Naive thymus-derived CD8-positive, alpha-beta T cell (primary cell): ENCODE measurements around the gene NID2. TPM values are rescaled to one million over a fixed set of nuclear protein-coding genes. Genes with fewer than 3 reads are reported as not detected.

Source experiments
- ATAC-seq, 2 donors: fragments of 150-1000 bp; cut with Tn5 transposase in 1 of 2; sonication (Bioruptor Pico), chemical (Tn5 transposase) in 1 of 2; 1 replicate in 1 of 2; 2 replicates in 1 of 2; pipeline ENCODE4 v1.10.0; 2021; ENCODE audit warnings: mild to moderate bottlenecking in 2 of 2, moderate library complexity in 2 of 2
- POLR2A ChIA-PET: fragments of 350-600 bp; sonication (Branson Sonifier 250); formaldehyde crosslinking; loops from one replicate; lab custom pipeline; 2021; ENCODE audit warnings: antibody characterized with exemption; lab: Charles Lee
- DNase-seq, 10 donors: peaks; one replicate each; pipeline versions ENCODE4 v3.0.0 to v3.0.0-alpha.2; 2020 to 2022
- H3K27ac Mint-ChIP-seq, 10 donors: one replicate each; pipeline ENCODE4 v1.8.0; 2020 to 2022; ENCODE audit warnings: mild to moderate bottlenecking in 10 of 10, mixed read lengths in 10 of 10, moderate library complexity in 4 of 10, inconsistent platforms in 1 of 10
- H3K27me3 Mint-ChIP-seq, 5 donors: one replicate each; pipeline ENCODE4 v1.8.0; 2021 to 2022; ENCODE audit warnings: mixed read lengths in 5 of 5
- H3K36me3 Mint-ChIP-seq, 3 donors: one replicate each; pipeline ENCODE4 v1.8.0; 2020 to 2022; ENCODE audit warnings: mixed read lengths in 3 of 3, mild to moderate bottlenecking in 2 of 3, inconsistent platforms in 1 of 3
- H3K4me1 Mint-ChIP-seq, 4 donors: one replicate each; pipeline ENCODE4 v1.8.0; 2021 to 2022; ENCODE audit warnings: mixed read lengths in 4 of 4
- H3K4me3 Mint-ChIP-seq, 10 donors: one replicate each; pipeline ENCODE4 v1.8.0; 2020 to 2022; ENCODE audit warnings: mild to moderate bottlenecking in 10 of 10, mixed read lengths in 10 of 10, moderate library complexity in 6 of 10, inconsistent platforms in 1 of 10
- H3K9me3 Mint-ChIP-seq, 9 donors: one replicate each; pipeline ENCODE4 v1.8.0; 2020 to 2022; ENCODE audit warnings: mixed read lengths in 9 of 9, mild to moderate bottlenecking in 3 of 9, inconsistent platforms in 1 of 9, moderate library complexity in 1 of 9
- polyA plus RNA-seq, 3 donors: library from polyadenylated mRNA; unstranded; fragments of 300-500 nt; fragmentation: Illumina TruSeq; gene quantifications; one replicate each; pipeline ENCODE4 v1.2.3, GENCODE V29; 2021
- total RNA-seq, 8 experiments: library from RNA in 2 of 8; stranded (reverse) in 2 of 8; gene quantifications; one replicate each; pipeline ENCODE4 v1.2.3 and lab custom pipeline; 2021 to 2026

Gene NID2
- total and polyA plus RNA-seq, 5 experiments from 2014 or later, result 0.22 to 0.98 (median 0.62) TPM; not detected in 2

- POLR2A ChIA-PET, result no interaction called here
- Mint-ChIP-seq H3K36me3 (no peaks in the 10 kb centered on the region), H3K9me3 (no peaks in the 10 kb centered on the region), H3K4me1 (peaks cover 5 to 7% (median 6%) of the 10 kb centered on the region in 4 donors), H3K4me3 (no peak overlapping the region), H3K27me3 (peaks cover 13 to 40% (median 19%) of the 10 kb centered on the region in 5 donors), H3K27ac (no peak overlapping the region)
- ATAC-seq (no peak), DNase-seq (no peak)
Measured at GRCh38 chr14:52063052-52063462, 5.8 kb downstream of the NID2 start.

DNA sequence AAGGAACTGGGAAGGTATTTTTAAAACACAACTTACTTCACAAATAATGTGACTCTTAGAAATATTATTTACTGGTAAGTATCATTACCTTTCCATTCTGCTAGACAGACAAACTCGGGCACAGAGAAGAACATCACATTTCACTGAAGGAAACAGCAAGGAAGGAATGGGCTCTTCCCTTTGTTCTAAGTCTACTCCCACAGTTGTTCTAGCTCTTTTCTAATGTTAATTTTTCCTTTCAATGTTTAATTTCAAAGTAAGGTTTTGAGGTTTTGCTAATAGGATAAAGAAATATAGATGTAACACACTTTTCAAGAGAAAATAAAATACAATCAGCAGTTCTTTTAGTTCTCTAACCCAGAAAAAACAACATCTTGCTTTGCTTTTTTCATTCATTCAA, 7.0 kb downstream of the NID2 start:
- Mint-ChIP-seq H3K9me3 (no peaks in the 10 kb centered on the region), H3K36me3 (no peaks in the 10 kb centered on the region), H3K4me3 (no peak overlapping the region), H3K4me1 (no peaks in the 10 kb centered on the region), H3K27ac (no peak overlapping the region), H3K27me3 (peaks cover 5 to 28% (median 11%) of the 10 kb centered on the region in 5 donors)
- ATAC-seq (no peak), DNase-seq (no peak)
- POLR2A ChIA-PET, result no interaction called here

- DNase-seq (no peak), ATAC-seq (no peak)
- H3K9me3 Mint-ChIP-seq, result no peaks in the 10 kb centered on the region
- peaks cover 0 to 23% (median 8%) of the 10 kb centered on the region in 5 donors for H3K27me3 Mint-ChIP-seq
- H3K4me1 Mint-ChIP-seq, result no peaks in the 10 kb centered on the region
- no peak overlapping the region for H3K4me3 Mint-ChIP-seq
- POLR2A ChIA-PET, result no interaction called here
- no peaks in the 10 kb centered on the region for H3K36me3 Mint-ChIP-seq
- H3K27ac Mint-ChIP-seq, result no peak overlapping the region
Measured at GRCh38 chr14:52061390-52061789, 7.5 kb downstream of the NID2 start.

DNA sequence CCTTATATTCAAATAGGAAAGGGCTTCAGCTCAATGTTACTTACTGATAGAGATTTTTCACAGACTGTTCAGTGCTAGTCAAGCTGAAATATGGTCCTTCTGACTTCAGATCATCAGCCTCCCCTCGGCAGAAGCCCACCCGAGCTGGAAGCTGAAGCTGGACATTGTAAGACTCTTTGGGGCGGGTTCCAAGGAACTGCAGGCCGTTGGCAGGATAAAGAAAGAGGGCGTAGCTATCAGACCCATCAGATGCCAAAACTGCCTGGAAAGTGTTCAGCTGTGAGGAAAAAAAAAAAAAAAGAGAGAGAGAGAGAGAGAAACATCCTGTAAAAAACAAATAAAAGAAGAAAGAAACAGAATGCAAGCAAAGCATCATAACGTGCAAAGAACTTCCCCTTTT, 8.8 kb downstream of the NID2 start:
- DNase-seq (no peak), ATAC-seq (no peak)
- H3K27ac Mint-ChIP-seq, result no peak overlapping the region
- H3K9me3 Mint-ChIP-seq, result no peaks in the 10 kb centered on the region
- H3K4me3 Mint-ChIP-seq, result no peak overlapping the region
- POLR2A ChIA-PET, result no interaction called here
- H3K36me3 Mint-ChIP-seq, result no peaks in the 10 kb centered on the region
- H3K4me1 Mint-ChIP-seq, result no peaks in the 10 kb centered on the region
- H3K27me3 Mint-ChIP-seq, result peaks cover 0 to 19% (median 8%) of the 10 kb centered on the region in 5 donors

- ATAC-seq, result no peak
Measured at GRCh38 chr14:52059649-52060048, 9.2 kb downstream of the NID2 start.

GRCh38 chr14:52058341-52058740, 10.5 kb downstream of the NID2 start:
- no peak overlapping the region for H3K4me3 Mint-ChIP-seq
- ATAC-seq (no peak), DNase-seq (no peak)
- H3K27me3 Mint-ChIP-seq, result peaks cover 2 to 19% (median 4%) of the 10 kb centered on the region in 5 donors
- H3K9me3 Mint-ChIP-seq, result no peaks in the 10 kb centered on the region
- no peaks in the 10 kb centered on the region for H3K36me3 Mint-ChIP-seq
- no peaks in the 10 kb centered on the region for H3K4me1 Mint-ChIP-seq
- POLR2A ChIA-PET, result no interaction called here
- no peak overlapping the region for H3K27ac Mint-ChIP-seq

More at GRCh38 chr14:52059649-52060048, 9.2 kb downstream of the NID2 start:
- Mint-ChIP-seq H3K27ac (no peak overlapping the region), H3K4me1 (no peaks in the 10 kb centered on the region), H3K36me3 (no peaks in the 10 kb centered on the region), H3K9me3 (no peaks in the 10 kb centered on the region), H3K27me3 (peaks cover 0 to 19% (median 4%) of the 10 kb centered on the region in 5 donors), H3K4me3 (no peak overlapping the region)
- no peak for DNase-seq
- POLR2A ChIA-PET, result no interaction called here

DNA sequence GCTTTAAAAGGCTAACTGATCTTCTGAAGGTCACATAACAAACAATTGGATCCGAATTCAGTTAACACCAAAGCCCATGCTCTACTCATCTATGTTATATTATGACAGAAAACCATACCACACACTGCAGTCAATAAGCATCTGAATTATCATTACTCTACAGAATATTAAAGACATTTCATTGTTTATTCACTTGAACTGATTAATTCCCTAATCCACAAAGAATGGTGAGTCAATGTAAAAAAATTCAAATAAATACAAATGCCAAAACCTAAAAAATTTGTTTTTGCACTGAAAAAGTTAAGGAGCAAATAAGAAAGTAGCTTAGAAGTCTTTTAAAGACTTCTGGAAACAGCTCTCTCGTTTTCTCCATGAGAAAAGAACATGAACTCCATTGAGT, 13.7 kb downstream of the NID2 start:
- Mint-ChIP-seq H3K9me3 (no peaks in the 10 kb centered on the region), H3K27me3 (peaks cover 1 to 8% (median 3%) of the 10 kb centered on the region in 5 donors)

DNA sequence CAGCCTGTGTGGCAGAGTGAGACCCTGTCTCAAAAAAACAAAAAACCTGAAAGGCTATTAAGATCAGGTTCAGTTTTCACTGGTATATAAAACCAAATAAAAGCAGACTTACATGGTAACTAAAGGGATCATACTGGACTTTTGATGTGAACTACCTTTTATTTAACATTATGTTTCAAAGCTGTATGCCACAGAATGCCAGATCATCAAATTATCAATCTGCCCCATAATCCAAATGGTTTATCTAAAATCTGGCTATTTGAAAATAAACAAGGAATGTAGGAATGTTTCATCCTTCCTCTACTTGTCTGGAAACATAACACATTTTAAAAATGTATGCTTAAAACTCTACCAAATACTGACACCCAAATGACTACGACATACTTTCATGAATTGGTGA, 14.2 kb downstream of the NID2 start:
- DNase-seq (no peak), ATAC-seq (no peak)
- Mint-ChIP-seq H3K27ac (no peak overlapping the region), H3K36me3 (no peaks in the 10 kb centered on the region), H3K4me3 (no peak overlapping the region), H3K27me3 (peaks cover 0 to 8% (median 2%) of the 10 kb centered on the region in 5 donors), H3K4me1 (peaks cover 0 to 2% (median 0%) of the 10 kb centered on the region in 4 donors), H3K9me3 (no peaks in the 10 kb centered on the region)
- POLR2A ChIA-PET, result no interaction called here

More for the DNA sequence above, 13.7 kb downstream of the NID2 start:
- H3K4me1 Mint-ChIP-seq, result peaks cover 0 to 2% (median 0%) of the 10 kb centered on the region in 4 donors
- DNase-seq, result no peak
- H3K4me3 Mint-ChIP-seq, result no peak overlapping the region
- H3K27ac Mint-ChIP-seq, result no peak overlapping the region
- no peaks in the 10 kb centered on the region for H3K36me3 Mint-ChIP-seq
- POLR2A ChIA-PET, result no interaction called here
- ATAC-seq, result no peak

GRCh38 chr14:52053044-52053443, 15.8 kb downstream of the NID2 start:
- Mint-ChIP-seq H3K4me3 (no peak overlapping the region), H3K27ac (no peak overlapping the region), H3K4me1 (peaks cover 0 to 2% (median 0%) of the 10 kb centered on the region in 4 donors), H3K27me3 (peaks cover 0 to 4% (median 2%) of the 10 kb centered on the region in 5 donors), H3K9me3 (no peaks in the 10 kb centered on the region), H3K36me3 (no peaks in the 10 kb centered on the region)
- POLR2A ChIA-PET, result no interaction called here
- ATAC-seq, result no peak
- no peak for DNase-seq

DNA sequence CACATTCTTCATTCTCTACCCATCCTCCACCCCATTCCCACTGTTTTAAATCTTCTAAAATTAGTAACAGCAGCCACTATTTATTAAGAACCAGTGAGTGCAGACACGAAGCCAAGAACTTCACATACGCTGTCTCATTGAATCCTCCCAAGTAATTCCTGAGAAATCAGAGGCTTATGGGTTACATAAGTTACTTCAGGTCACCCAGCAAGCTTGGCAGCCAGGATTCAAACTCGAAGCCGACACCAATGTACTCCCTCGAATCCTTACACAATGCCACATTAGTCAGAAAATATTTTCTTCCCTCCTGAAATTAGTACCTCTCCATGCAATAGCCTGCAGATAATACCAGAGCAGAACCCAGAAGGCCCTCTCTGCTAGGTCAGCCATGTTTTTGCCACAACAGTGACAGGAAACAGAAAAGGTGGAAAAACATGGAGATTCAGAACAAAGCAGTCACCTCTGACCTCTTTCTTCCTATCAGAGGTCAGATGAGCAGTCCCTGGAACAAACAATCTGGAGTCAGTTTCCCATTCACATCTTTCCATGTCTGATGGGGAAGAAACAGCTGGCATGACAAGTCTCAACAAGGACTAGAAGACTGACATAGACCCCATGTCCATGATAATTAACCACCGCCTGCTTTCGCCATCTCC, 16.4 kb downstream of the NID2 start:
- Mint-ChIP-seq H3K4me3 (no peak overlapping the region), H3K27me3 (peaks cover 0 to 4% (median 2%) of the 10 kb centered on the region in 5 donors), H3K36me3 (no peaks in the 10 kb centered on the region), H3K27ac (no peak overlapping the region), H3K4me1 (peaks cover 0 to 3% (median 0%) of the 10 kb centered on the region in 4 donors), H3K9me3 (no peaks in the 10 kb centered on the region)
- POLR2A ChIA-PET, result no interaction called here
- ATAC-seq (no peak), DNase-seq (no peak)

DNA sequence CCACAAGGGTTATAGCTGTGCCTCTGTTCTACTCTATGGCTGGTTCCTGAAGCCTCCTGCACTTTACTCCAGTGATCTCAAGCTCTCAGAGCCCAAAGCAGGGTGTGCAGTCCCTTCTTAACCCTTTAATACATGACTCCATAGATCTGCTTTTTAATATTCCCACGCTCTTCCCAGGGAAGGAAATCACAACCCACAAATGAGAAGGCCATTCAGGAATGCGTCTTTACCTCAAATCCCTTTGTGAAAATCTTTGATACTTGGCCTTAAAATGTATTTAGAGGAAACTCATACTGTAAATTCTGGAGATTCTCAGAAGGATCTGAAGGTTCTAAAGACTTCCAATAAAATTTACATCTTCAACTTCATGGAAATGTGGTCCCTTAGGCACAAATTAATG, 17.0 kb downstream of the NID2 start:
- H3K27me3 Mint-ChIP-seq, result peaks cover 0 to 4% (median 2%) of the 10 kb centered on the region in 5 donors
- POLR2A ChIA-PET, result no interaction called here
- no peaks in the 10 kb centered on the region for H3K36me3 Mint-ChIP-seq
- H3K9me3 Mint-ChIP-seq, result no peaks in the 10 kb centered on the region
- H3K27ac Mint-ChIP-seq, result no peak overlapping the region
- peaks cover 0 to 3% (median 0%) of the 10 kb centered on the region in 4 donors for H3K4me1 Mint-ChIP-seq
- ATAC-seq (no peak), DNase-seq (no peak)
- no peak overlapping the region for H3K4me3 Mint-ChIP-seq

- Mint-ChIP-seq H3K27ac (no peak overlapping the region), H3K4me3 (no peak overlapping the region), H3K27me3 (peaks cover 0 to 4% (median 2%) of the 10 kb centered on the region in 5 donors), H3K4me1 (peaks cover 0 to 3% (median 0%) of the 10 kb centered on the region in 4 donors), H3K9me3 (no peaks in the 10 kb centered on the region), H3K36me3 (no peaks in the 10 kb centered on the region)
- ATAC-seq (no peak), DNase-seq (no peak)
- POLR2A ChIA-PET, result no interaction called here
Measured at GRCh38 chr14:52051251-52051650, 17.6 kb downstream of the NID2 start.

- Mint-ChIP-seq H3K9me3 (no peaks in the 10 kb centered on the region), H3K4me3 (no peak overlapping the region), H3K27ac (no peak overlapping the region), H3K27me3 (peaks cover 0 to 3% (median 1%) of the 10 kb centered on the region in 5 donors), H3K36me3 (no peaks in the 10 kb centered on the region), H3K4me1 (peaks cover 0 to 3% (median 0%) of the 10 kb centered on the region in 4 donors)
- ATAC-seq (no peak), DNase-seq (no peak)
- POLR2A ChIA-PET, result no interaction called here
Measured at GRCh38 chr14:52049721-52050588, 18.9 kb downstream of the NID2 start.
